ENCODE data around the gene SCN3B.

SCN3B gene

DNA sequence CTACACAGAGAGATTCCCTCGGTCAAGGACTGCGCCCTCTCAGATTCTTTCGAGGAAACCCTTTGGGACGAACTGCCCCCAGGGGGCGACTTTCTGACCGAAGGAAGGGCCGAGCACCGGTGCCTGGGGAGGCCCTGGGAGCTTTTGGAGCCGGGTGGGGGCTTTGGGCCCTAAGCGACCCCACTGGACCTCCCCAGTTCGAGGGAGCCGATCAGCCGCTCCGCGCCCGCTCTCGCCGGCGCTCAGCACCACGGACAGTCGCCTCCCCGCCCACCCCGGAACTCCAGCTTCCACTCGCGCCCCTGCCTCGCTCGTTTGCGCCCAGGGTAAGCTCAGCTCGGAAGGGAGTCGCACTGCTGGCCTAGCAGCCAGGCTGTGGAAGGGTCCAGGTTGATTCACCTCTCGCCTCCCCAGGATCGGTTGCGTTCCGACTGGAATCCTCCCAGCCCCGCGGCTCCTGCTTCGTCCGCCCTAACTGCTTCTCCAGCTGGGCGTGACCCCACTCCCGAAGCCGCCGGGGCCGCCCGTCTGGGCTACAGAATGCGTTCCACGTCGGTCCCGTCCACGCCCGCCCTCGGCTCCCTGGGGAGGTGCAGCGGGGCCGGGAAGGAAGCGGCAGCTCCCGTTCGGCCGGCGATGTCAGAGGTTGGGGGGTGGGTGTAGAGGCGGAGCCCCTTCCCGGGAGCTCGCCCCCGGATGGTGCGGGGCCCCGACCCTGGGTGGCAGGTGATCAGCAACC is 428 bp downstream of the SCN3B start:
- peak; percentile 16 for DNase-seq

DNA sequence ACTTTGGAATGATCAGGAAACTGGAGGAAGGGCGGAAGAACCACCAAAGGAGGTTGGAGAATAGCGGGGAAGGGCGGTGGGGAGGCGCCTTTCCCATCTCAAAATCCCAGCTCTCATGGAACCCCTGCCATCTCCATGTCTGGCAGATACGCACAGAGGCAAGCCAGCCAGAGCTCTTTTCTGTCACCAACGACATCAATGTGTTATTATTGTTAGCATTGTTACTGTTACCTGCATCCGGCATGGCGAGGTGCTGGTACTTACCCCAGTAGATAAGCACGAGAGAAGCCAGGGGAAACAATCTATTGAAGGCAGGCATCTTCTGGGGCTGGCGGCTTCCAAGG is 969 bp downstream of the SCN3B start:
- DNase-seq: no peak

DNA sequence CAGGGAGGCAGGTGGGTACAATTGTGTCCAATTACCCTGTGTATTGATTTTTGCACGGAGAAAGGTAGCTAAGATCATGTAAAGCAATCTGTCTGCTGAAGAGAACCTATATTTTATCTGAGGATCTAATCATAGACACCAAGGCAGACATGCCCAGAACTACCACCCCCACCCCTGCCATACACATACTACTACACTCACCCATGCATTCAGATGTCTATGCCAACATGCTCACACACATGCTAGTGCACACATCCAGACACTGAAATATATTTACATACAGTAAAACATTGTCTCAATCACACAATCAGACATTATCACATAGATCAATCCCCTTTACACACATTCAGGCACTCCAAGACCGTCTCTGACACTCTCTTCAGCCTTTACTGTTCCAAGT is 1.8 kb downstream of the SCN3B start:
- no peak for DNase-seq

DNA sequence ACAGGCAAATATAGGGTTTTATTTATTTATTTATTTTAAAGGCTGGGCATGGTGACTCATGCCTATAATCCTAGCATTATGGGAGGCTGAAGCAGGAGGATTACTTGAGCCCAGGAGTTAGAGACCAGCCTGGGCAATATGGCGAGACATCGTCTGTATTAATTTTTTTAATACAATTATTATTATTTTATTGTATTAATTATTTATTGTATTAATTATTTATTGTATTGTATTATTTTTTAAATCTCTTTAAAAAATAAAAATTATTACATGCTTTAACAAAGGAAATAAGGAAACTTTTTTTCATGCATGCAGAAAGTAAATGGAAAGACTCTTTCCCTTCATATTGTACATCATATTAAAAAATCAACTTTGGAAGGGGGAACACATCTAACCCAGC is 3.5 kb downstream of the SCN3B start:
- DNase-seq: no peak

DNA sequence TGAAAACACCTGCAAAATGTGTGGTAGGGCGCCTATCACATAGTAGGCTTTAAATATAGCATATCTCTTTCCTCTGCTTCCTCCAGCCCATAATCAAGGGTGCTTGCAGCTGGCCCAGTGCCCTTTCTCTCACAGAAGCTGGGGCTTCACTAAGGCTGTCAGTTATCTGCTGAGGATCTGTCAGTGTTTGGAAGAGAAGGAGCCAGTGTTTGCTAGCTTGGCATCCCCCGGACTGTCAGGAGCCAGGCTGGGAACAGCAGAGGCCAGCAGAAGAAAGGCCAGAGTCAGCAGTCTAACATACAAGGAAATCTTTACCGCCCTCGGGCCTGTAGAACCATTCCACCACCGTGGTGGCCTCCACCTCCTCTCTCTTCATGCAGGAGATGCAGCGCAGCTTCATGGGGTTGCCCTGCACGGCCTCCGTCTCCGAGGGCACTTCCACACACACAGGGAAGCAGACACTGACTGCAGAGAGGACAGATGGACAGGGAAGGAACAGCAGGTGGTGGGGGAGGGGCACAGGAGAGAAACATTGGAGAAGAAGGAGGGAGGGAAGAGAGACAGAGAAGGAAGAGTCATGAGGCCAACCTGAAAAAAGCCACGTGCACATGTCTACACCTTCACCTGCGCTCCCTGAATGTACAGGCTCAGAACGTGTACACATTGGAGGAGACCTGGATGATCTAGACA is 9.0 kb downstream of the SCN3B start:
- peak; percentile 72 for DNase-seq

DNA sequence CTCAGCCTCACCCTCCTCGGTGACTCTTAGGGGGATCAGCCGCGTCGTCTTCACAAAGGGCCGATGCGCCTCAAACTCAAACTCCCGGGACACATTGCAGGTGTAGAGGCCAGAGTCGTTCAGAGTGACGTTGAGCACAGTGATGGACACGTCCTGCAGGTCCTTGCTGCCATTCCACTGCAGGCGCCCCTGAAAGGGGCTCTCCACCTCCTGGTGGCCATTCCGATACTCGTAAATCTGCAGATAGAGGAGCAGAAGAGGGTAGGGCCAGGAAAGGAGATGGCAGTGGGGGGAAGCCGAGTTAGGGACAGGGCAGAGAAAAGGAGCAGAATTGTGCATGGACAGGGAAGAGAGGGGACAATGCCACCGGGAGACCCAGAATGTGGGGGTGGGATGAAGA is 12.0 kb downstream of the SCN3B start:
- DNase-seq: no peak

DNA sequence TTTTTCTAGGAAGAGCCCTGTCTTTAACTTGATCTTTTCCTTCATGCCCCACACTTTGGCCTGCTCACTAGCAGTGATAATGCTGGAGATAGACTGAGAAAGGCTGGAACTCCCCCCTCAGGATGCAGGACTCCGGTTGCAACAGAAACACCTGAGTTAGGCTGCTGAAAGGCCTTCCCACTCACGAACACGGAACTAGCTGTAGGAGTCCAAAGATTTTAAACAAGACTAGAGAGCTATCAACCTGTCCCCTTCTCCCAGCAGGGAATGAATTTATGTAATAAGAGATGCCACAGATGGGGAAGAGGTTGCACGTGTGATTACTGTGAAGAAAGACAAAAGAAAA is 13.0 kb downstream of the SCN3B start:
- no peak for DNase-seq

DNA sequence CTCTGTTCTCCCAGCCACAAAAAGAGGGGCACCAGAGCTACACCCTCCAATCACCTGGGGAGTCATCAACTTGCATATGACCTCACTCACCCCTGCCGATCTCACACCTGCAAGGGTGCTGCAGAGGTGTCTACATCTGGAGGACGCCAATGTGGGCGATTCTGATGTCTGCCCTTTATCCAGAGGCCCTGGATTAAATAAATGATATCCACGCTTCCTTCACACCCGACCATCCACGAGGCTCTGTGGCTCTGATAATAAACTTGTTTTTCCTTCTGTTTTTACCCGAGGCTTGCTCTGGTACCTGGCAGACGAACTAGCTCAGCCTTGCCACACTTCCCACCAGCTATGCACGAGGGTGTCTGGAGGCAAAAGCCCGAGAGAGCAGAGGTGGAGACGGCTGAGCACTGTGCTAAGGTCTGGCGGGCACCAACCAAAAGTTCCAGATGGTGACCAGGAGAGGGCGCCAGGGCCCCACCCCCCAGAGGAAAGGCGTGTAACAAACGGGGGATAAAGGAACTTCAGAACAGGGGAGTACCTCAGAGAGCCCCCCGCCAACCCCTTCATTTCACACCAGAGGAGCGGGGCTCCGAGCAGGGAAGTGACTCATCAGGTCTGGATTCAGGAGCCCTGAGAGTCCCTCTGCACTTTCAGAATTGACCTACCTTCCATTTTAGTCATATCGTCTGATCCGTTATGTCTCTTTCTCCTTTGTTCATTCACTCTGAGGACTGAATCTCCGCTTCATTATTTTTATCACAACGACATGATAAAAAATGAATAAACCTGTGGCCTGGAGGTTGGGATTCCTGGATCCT is 13.5 kb downstream of the SCN3B start:
- DNase-seq: no peak

DNA sequence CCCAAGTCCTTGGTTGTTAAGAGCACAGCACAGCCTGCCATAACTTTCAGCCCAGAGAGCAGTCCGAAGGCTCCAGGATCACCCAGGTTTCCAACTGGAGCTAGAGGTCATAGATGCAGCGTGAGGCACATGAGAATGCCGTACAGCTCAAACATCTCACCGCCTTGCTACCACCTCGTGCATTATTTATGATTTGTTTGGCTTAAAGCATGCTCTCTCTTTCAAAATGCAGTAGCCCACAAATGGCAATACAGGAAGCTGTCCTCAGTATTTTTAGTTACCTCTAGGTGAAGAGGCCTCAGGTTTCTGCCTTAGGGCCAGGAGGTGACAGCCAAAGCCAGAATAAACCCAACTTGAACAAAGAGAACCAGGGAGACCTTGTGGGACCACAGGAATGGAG is 14.4 kb downstream of the SCN3B start:
- DNase-seq: no peak

DNA sequence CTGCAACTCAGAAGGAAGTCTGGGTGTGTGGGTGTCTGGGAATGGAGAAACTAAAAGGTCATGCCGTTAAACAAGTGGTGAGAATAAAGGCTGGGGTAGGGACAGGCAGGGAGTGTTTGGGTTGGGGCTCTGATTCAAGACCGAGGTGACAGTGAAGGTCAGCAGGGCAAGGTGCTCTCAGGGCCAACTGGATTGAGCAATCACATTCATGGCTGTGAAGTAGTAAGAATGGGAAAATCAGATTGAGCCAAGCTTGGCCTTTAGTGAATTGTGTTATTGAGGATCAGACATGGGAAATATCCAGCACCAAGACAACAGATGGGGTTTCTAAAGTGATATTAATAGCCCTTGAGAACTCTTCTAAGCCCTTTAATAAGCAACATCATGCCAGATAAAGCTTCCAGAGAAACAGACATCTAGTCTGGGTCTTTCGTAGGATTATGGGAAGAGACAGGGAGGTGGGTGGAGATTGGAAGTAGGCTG is 24.3 kb downstream of the SCN3B start:
- peak; percentile 80 for DNase-seq

DNA sequence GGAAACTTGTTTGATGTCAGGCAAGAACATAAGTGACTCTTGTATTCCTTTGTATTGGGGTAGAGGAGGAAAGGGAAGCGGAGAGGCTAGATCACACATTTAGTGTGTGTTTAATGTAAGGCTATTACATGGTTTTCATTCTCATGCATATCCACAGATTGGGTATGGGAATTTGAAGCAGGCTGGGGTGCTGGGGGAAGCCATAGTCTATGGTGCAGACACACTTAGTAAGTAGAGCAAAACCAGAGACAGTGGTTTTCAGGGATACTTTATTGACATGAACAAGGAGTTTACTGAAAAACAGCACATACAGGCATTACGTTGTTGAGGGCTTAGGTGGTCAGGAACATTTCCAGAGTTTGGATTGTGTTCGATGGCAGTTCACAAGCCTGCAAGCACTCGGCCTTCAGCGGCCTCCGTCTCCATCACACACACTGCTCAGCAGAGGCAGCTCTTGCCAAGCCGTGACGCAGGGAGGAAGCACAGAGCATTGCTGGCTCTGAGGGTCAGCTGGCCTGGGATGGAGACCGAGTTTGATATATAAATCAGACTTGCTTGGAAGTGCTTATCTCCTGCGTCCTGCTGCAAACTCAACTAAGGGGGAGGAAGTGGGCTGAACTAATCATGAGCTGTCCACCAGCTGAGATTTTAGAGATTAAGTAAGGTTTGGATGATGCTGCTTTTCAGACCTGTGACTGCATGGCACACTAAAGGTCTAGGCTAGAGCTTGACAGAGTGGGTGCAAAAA is 25.3 kb downstream of the SCN3B start:
- no peak for DNase-seq

DNA sequence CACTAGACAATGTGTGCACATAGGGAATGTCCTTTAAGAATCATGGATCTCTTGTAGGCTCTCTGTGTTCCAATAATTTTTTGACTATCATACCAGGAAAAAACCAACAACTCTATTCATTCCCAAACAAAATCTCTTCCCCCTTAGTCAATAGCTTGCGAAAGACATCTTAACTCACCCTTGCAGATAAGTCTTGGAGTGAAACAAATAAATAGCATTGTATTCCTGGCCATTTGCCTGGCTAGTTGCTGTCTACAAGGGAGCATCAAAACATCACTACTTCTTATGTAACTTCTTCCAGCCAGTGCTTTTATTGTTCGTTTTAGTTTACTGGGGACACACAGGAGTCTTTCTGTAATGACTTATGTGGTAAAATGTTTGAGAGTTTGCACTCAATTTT is 29.4 kb downstream of the SCN3B start:
- no peak for DNase-seq

DNA sequence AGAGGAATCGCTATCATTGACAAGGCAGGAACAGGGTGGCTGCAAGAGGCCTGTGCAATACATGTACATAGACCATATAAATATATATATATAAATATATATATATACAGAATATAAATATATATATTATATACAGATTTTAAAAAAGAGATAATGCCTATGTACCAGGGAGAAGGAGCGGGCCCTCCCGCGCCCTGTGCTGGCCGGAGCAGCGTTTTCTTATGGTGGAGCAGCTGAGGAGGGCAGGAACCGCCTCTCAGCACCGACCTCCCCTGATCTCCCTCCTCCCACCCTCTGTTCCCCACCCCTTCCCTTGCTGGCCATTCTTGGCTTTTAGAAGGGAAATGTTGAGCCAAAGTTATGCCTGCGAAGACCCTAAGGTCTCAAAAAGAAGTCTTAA is 31.8 kb downstream of the SCN3B start:
- DNase-seq: no peak

DNA sequence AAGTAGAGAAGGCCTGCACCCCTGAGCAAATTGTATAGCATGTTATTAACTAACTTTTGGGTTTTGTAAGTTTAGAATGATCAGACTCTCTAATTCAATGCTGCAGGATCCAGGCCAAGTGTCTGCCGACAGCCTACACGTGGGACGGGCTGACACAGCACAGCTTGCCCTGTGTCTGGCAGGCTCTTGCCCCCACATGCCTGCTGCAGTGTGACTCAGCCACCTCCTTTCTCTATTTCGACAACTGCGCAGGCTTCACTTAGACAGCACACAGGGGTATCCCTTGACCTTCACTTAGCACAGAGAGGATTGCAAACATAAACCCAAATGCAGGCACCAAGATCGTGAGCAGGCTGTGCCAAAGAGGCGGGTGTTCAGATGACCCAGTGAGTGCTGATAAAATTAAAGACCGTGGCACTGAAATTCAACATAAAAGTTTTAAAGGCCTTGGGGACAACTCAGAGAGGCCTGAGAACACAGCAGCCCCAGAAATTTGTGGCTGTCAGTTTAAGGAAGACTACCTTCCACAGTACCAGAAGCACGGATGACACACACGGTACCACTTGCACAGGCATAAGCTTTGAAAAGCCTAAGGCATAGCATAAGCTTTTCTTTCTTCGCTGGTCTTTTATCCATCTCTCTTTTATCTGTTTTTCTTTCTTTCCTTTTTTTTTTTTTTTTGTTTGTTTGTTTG is 37.8 kb downstream of the SCN3B start:
- no peak for DNase-seq

DNA sequence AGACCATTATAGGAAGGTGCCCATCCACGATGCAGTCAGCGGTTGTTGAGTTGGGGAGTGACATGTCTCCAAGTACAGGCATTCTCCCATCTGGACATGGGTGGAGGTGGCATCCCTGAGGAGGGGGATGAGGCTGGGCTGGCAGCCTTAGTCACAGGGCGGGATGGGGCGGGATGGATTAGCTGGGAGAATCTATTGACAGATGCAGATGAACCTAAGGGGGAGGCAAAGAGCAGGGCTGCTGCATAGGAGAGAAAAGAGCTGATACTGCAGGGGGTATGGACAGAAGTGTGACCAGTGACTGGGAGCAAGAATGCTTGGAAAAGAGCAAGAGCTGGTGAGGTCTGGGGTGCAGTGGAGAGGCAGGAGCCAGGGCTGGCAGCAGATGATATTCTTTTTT is 42.7 kb downstream of the SCN3B start:
- peak; percentile 10 for DNase-seq

DNA sequence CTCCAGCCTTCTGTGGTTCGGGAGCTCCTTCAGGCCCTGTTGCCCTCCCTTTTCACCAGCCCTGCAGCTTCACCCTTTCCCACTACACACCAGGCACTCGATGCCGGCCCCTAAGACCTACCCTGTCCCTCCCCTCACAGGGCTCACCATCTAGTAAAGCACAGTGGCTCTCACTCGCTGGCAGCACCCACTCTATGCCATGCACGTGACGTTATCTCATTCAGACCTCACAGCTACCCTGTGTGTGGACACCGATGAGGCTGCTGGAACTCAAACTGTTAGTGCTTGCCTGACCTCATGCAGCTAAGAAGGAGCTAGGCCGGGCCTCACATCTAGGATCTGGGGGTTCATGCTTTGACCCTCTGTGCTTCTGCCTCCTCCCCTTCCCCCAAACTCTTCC is 45.5 kb downstream of the SCN3B start:
- no peak for DNase-seq

DNA sequence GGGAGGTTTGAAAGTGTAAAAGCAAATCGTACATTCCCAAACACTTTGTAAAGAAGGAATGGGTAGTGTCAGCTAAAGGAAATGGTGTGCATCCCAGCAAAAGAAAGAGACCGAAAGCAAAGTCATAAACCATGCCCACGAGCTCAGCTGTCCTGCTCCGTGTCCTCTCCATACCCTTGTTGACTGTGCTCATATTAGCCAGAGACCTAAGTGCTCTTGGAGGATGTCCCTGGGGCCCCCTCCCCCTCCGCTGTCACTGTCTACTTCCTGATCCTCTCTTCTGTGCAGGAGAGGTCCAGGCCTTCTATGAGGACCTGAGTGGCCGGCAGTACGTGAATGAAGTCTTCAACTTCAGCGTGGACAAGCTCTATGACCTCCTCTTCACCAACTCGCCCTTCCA is 46.1 kb downstream of the SCN3B start:
- DNase-seq: no peak

DNA sequence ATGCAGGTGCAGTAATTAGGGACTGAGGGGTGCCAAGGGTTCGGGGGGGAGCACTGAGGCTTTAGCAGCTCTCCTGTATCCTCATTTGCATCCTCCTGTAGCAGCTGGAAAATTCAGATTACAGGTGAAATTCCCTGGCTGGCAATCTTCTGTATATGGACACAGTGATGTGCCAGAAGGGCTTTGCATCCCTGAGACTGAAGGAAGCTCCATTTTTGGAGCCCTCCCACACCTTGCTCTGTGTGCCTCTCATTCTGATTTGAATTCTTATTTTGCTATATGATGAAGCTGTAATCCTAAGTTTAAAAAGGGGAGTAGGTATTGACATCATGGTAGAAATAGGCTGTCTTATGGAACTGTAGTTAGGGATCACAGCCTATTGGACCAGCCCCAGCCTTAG is 46.6 kb downstream of the SCN3B start:
- no peak for DNase-seq

DNA sequence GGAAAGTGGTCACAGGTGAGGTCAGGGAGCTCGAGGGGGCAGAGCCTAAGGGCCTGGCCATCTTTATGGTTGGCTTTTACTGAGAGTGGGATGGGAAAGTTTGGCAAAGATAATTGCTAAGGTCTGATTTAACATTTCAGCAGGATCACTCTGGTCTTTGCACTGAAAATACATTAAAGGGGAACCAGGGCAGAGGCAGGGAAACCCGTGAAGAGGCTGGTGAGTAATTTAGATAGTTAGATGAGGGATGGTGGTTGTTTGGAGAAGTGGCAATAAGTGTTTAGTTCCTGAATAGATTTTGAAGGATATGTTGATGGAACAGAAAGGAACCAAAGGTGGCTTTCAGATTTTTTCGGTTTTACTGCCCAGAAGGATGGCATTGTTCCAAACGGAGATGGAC is 50.8 kb downstream of the SCN3B start:
- no peak for DNase-seq

DNA sequence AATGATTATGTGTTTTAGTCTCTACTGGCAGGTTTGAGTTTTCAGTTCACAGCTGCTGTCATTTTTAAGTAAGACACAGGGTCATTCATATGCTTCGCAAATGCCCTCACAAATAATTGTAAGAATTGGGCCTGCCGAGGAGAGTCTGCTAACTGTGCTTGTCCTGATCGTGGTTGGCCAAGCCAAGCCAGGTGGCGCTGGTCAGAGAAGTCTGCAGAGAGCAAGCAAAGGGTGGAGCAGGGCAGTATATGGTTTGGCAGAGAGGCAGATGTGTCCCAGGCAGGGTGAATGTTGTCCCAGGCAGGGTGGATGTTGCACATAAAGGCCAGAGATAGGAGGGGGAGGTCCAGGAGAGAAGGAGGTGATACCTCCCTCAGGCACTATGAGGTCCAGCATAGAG is 52.7 kb downstream of the SCN3B start:
- no peak for DNase-seq

DNA sequence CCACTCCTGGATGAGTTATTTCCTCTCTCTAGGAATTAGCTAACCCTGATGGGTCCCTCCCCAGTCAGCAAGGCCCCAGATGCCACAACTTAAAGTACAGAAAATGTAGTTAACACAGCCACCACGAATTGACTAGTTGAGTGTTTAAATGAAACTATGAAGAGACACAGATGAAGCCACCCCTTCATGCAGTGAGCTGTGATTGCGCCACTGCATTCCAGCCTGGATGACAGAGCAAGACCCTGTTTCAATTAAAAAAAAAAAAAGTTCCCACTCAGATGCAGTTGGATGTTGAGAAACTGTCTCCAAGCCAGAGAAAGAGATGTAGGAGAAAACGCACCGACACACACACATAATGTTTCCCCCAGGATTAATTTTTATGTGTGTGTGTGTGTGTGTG is 53.3 kb downstream of the SCN3B start:
- DNase-seq: no peak

DNA sequence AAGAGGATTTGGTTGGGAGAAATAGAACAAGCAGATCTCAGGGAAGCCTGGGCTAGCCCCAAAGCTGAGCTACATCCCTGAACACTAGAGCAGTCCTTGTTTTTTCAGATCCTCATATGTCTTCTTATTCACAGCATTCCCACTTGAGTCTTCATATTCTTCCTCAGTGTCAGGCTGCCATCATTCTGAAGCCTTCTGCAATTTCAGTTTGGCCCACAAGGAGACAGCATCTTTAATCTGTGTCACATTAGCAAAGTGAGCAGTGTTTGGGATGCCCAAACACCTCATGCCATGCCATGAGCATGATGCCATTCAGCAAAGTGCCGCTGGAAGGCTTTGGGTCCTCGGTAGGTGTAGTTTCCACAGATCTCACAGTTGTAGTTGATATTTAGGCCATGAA is 56.6 kb downstream of the SCN3B start:
- DNase-seq: no peak

DNA sequence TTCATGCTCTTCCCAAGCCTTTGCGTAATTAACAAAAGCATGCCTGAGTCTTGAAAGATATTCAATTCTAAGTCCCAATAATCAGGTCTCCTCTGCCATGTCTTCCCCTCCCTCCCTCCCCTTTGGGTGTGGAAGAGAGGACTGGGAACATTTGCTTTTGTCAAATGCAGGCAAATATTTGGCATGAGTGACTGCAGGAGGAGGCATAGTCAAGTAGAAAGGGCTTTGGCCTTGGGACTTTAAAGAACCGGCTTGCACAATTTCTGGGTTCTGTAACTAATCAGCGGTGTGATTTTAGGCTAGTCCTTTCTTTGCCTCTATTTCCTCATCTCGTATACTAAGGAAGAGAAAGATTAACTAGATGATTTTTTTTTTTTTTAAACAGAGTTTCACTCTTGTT is 59.5 kb downstream of the SCN3B start:
- DNase-seq: no peak
